SK-N-SH (cell line): ENCODE results near the gene CDC26. TPM values are rescaled to one million over a fixed set of nuclear protein-coding genes. Genes with fewer than 3 reads are reported as not detected.

Source experiments
- CTCF ChIA-PET: fragments of 300-600, 350-600 bp; formaldehyde crosslinking; extraction: SDS; loops from one replicate; lab custom pipeline; 2021; lab: Yijun Ruan, JAX
- POLR2A ChIA-PET: fragments of 350-600 bp; sonication (Branson Sonifier 250); formaldehyde crosslinking; extraction: SDS; loops from one replicate; lab custom pipeline; 2020; ENCODE audit warnings: antibody characterized with exemption, inconsistent platforms; lab: Yijun Ruan, JAX
- DNase-seq: peaks from one replicate; pipeline ENCODE4 v3.0.0; 2012
- H2AFZ ChIP-seq: fragments of 200-600 bp; sonication (generic); 2 replicates; pipeline ENCODE4 v1.8.1; 2016; ENCODE audit warnings: antibody characterized with exemption, mild to moderate bottlenecking, low read depth
- H3F3A ChIP-seq: fragments of 200-600 bp; sonication (generic); replicated peaks from 2 replicates; pipeline ENCODE3; 2016; ENCODE audit warnings: antibody characterized with exemption, mild to moderate bottlenecking; ENCODE audit not compliant: insufficient read depth
- H3K27ac ChIP-seq, 2 experiments: fragments of 200-500 bp in 1 of 2; fragments of 200-600 bp in 1 of 2; sonication (Bioruptor generic) in 1 of 2; sonication (generic), shearing (Covaris generic) in 1 of 2; 2 replicates each; pipeline versions ENCODE4 v1.5.1 to v1.6.1; 2014 to 2016; ENCODE audit warnings: low read depth in 2 of 2, inconsistent platforms in 1 of 2, low read length in 1 of 2, mild to moderate bottlenecking in 1 of 2, mixed read lengths in 1 of 2
- H3K27me3 ChIP-seq: fragments of 200-600 bp; sonication (generic), shearing (Covaris generic); 2 replicates; pipeline ENCODE4 v1.6.1; 2016; ENCODE audit warnings: mixed run types; ENCODE audit not compliant: insufficient read depth
- H3K36me3 ChIP-seq, 2 experiments: fragments of 200-500 bp in 1 of 2; fragments of 200-600 bp in 1 of 2; sonication (Bioruptor generic) in 1 of 2; sonication (generic) in 1 of 2; replicated peaks in 1 of 2; 2 replicates each; pipeline versions ENCODE3 to v1.5.1; 2014 to 2016; ENCODE audit warnings: low read length in 1 of 2, mild to moderate bottlenecking in 1 of 2; ENCODE audit not compliant: insufficient read depth in 2 of 2, control insufficient read depth in 1 of 2
- H3K4me1 ChIP-seq, 2 experiments: fragments of 200-500 bp in 1 of 2; fragments of 200-600 bp in 1 of 2; sonication (Bioruptor generic) in 1 of 2; sonication (generic), shearing (Covaris generic) in 1 of 2; 2 replicates each; pipeline versions ENCODE4 v1.5.1 to v1.6.1; 2014 to 2016; ENCODE audit warnings: low read depth in 1 of 2, low read length in 1 of 2, mixed run types in 1 of 2; ENCODE audit not compliant: insufficient read depth in 2 of 2, control insufficient read depth in 1 of 2
- H3K4me2 ChIP-seq: fragments of 200-600 bp; sonication (generic), shearing (Covaris generic); 2 replicates; pipeline ENCODE4 v1.6.1; 2017; ENCODE audit warnings: mixed run types
- H3K4me3 ChIP-seq, 2 experiments: fragments of 200-500 bp in 1 of 2; fragments of 200-600 bp in 1 of 2; sonication (Bioruptor generic) in 1 of 2; sonication (generic), shearing (Covaris generic) in 1 of 2; 2 replicates each; pipeline versions ENCODE4 v1.5.1 to v1.8.1; 2014 to 2016; ENCODE audit warnings: low read depth in 2 of 2, inconsistent platforms in 1 of 2, low read length in 1 of 2, mild to moderate bottlenecking in 1 of 2, mixed read lengths in 1 of 2, moderate library complexity in 1 of 2
- H3K79me2 ChIP-seq: fragments of 200-600 bp; sonication (generic); 2 replicates; pipeline ENCODE4 v1.8.1; 2017; ENCODE audit warnings: mild to moderate bottlenecking; ENCODE audit not compliant: insufficient read depth
- H3K9ac ChIP-seq: fragments of 200-600 bp; sonication (generic); 2 replicates; pipeline ENCODE4 v1.6.1; 2017; ENCODE audit warnings: mixed run types
- H3K9me2 ChIP-seq: fragments of 200-600 bp; sonication (generic); 2 replicates; pipeline ENCODE4 v1.6.1; 2017; ENCODE audit warnings: mixed run types
- H3K9me3 ChIP-seq: fragments of 200-600 bp; sonication (generic); 2 replicates; pipeline ENCODE4 v1.6.1; 2017; ENCODE audit warnings: mixed run types, mild to moderate bottlenecking, moderate library complexity
- H4K20me1 ChIP-seq: fragments of 200-600 bp; sonication (generic); 2 replicates; pipeline ENCODE4 v1.6.1; 2017; ENCODE audit warnings: mild to moderate bottlenecking, mixed run types; ENCODE audit not compliant: insufficient read depth
- EP300 ChIP-seq, 2 experiments: IDR thresholded peaks; 2 replicates each; pipeline versions ENCODE4 v1.4.0 to v1.6.1; 2012; ENCODE audit warnings: borderline replicate concordance in 1 of 2, low read depth in 1 of 2, low read length in 1 of 2
- EZH2phosphoT487 ChIP-seq: fragments of 200-600 bp; sonication (generic); IDR thresholded peaks from 2 replicates; pipeline ENCODE4 v1.6.1; 2017; ENCODE audit warnings: low read depth, mixed run types, mild to moderate bottlenecking, antibody characterized with exemption, moderate library complexity, borderline replicate concordance
- FOSL2 ChIP-seq: IDR thresholded peaks from 2 replicates; pipeline ENCODE4 v1.4.0; 2012; ENCODE audit warnings: low read depth, mild to moderate bottlenecking, moderate library complexity, borderline replicate concordance
- FOXM1 ChIP-seq: IDR thresholded peaks from 2 replicates; pipeline ENCODE4 v1.4.0; 2012; ENCODE audit warnings: low read depth, mild to moderate bottlenecking
- GABPA ChIP-seq: IDR thresholded peaks from 2 replicates; pipeline ENCODE4 v1.4.0; 2012; ENCODE audit warnings: low read depth, mild to moderate bottlenecking
- IRF3 ChIP-seq: fragments of 150-350 bp; IDR thresholded peaks from 2 replicates; pipeline ENCODE4 v1.6.1; 2016; ENCODE audit warnings: mild to moderate bottlenecking, low read depth, low read length
- NFIC ChIP-seq: IDR thresholded peaks from 2 replicates; pipeline ENCODE4 v1.4.0; 2012; ENCODE audit warnings: borderline replicate concordance
- NRF1 ChIP-seq: IDR thresholded peaks from 2 replicates; pipeline ENCODE4 v1.6.1; 2012; ENCODE audit warnings: low read depth, mild to moderate bottlenecking, low read length
- POLR2AphosphoS5 ChIP-seq: IDR thresholded peaks from 2 replicates; pipeline ENCODE4 v1.6.1; 2012; ENCODE audit warnings: low read depth, low read length
- RAD21 ChIP-seq: IDR thresholded peaks from 2 replicates; pipeline ENCODE4 v1.6.1; 2012; ENCODE audit warnings: mild to moderate bottlenecking, low read length
- SIN3A ChIP-seq: IDR thresholded peaks from 2 replicates; pipeline ENCODE4 v1.6.1; 2012; ENCODE audit warnings: low read depth, mild to moderate bottlenecking, low read length, moderate library complexity, borderline replicate concordance
- TAF1 ChIP-seq: IDR thresholded peaks from 2 replicates; pipeline ENCODE4 v1.6.1; 2012; ENCODE audit warnings: low read depth, mild to moderate bottlenecking, low read length, moderate library complexity, borderline replicate concordance
- TCF12 ChIP-seq: IDR thresholded peaks from 2 replicates; pipeline ENCODE4 v1.4.0; 2012
- USF1 ChIP-seq: IDR thresholded peaks from 2 replicates; pipeline ENCODE4 v1.4.0; 2012; ENCODE audit warnings: low read depth, borderline replicate concordance
- WGBS: methylation state at CpG from one replicate; pipeline ENCODE4 v1.1.6; 2017; ENCODE audit warnings: low lambda C conversion rate; 5-methylcytosine and 5-hydroxymethylcytosine counted together
- polyA plus RNA-seq, 3 experiments: library from polyadenylated mRNA; depleted of rRNA; stranded (reverse); fragments of >200 nt; gene quantifications; 2 replicates each; pipeline ENCODE4 v1.2.3, GENCODE V29; 2012
- TF ChIP-seq, protein P1 (sequence below): IDR thresholded peaks from 2 replicates; pipeline ENCODE4 v1.6.1; 2012; ENCODE audit warnings: mild to moderate bottlenecking, low read depth, low read length, moderate library complexity
- TF ChIP-seq, protein P2 (sequence below): IDR thresholded peaks from 2 replicates; pipeline ENCODE4 v1.4.0; 2012; ENCODE audit warnings: low read depth
- TF ChIP-seq, protein P3 (sequence below): IDR thresholded peaks from 2 replicates; pipeline ENCODE4; 2012

CDC26 gene
- polyA plus RNA-seq, 1 of the 3 experiments (the other 2 are of a cell fraction), result 31.0 TPM

DNA sequence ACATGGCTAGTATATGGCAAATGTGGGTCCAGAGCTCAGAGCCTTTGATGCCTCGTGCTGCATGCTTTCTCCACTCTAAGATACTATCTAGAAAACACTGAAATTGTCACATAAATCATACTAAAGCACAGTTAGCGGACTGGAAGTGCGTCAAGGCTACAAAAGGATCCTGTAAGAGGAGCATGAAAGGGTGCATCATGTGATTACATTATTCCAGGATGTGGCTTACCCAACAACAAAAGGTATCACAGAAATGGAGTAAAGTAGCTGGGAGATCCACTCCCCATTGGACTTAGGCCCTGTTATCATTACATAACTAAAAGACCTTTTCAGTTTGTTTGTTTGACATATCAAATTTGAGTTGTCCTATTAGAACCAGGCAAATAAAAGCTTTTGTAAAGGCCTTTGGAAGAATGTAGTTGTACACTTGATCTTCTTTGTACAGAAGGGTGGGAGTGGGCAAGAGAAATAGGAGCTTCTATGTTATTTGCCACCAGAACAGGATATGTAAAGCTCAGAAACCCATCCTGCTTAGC lies 47.2 kb downstream of the CDC26 start:
- POLR2A ChIA-PET, result interaction anchor here (1.4 kb wide), 1 partner anchor 47 kb away, joined by 3 read pairs; the partner anchor contains the start of genes CDC26 and PRPF4
- Histone ChIP-seq H3K4me3 (no peak overlapping the region), H2AFZ (no peak overlapping the region), H3K9me2 (no peaks in the 10 kb centered on the region), H3K36me3 (peaks cover 3 to 8% of the 10 kb centered on the region in 2 experiments), H3F3A (no peaks in the 10 kb centered on the region), H3K9me3 (no peaks in the 10 kb centered on the region), H3K9ac (no peak overlapping the region), H3K27ac (no peak overlapping the region), H3K27me3 (no peaks in the 10 kb centered on the region), H3K4me2 (no peak overlapping the region), H3K79me2 (peaks cover 28% of the 10 kb centered on the region), H4K20me1 (no peaks in the 10 kb centered on the region), H3K4me1 (no peaks in the 10 kb centered on the region; a peak in 2 of 4 replicates)
- CTCF ChIA-PET, result interaction anchor here (1.3 kb wide), 1 partner anchor 47 kb away, joined by 7 read pairs; the partner anchor contains the start of genes CDC26 and PRPF4
- 69% methylated on average over 3 of the region's 3 CpGs for WGBS
- no peak for DNase-seq
- TF ChIP-seq TCF12 (no peak), NRF1 (no peak), GABPA (no peak), FOSL2 (no peak), TAF1 (no peak), EZH2phosphoT487 (no peak), NFIC (no peak), FOXM1 (no peak), SIN3A (no peak), USF1 (no peak), RAD21 (no peak), EP300 (IDR thresholded peaks at IDR 0.05; ENCODE audit: borderline replicate concordance in 1 of 2, low read depth in 1 of 2, low read length in 1 of 2) (no peak), IRF3 (no peak), POLR2AphosphoS5 (no peak)
- TF ChIP-seq, protein P1, sequence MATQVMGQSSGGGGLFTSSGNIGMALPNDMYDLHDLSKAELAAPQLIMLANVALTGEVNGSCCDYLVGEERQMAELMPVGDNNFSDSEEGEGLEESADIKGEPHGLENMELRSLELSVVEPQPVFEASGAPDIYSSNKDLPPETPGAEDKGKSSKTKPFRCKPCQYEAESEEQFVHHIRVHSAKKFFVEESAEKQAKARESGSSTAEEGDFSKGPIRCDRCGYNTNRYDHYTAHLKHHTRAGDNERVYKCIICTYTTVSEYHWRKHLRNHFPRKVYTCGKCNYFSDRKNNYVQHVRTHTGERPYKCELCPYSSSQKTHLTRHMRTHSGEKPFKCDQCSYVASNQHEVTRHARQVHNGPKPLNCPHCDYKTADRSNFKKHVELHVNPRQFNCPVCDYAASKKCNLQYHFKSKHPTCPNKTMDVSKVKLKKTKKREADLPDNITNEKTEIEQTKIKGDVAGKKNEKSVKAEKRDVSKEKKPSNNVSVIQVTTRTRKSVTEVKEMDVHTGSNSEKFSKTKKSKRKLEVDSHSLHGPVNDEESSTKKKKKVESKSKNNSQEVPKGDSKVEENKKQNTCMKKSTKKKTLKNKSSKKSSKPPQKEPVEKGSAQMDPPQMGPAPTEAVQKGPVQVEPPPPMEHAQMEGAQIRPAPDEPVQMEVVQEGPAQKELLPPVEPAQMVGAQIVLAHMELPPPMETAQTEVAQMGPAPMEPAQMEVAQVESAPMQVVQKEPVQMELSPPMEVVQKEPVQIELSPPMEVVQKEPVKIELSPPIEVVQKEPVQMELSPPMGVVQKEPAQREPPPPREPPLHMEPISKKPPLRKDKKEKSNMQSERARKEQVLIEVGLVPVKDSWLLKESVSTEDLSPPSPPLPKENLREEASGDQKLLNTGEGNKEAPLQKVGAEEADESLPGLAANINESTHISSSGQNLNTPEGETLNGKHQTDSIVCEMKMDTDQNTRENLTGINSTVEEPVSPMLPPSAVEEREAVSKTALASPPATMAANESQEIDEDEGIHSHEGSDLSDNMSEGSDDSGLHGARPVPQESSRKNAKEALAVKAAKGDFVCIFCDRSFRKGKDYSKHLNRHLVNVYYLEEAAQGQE, result no peak
- TF ChIP-seq, protein P2, sequence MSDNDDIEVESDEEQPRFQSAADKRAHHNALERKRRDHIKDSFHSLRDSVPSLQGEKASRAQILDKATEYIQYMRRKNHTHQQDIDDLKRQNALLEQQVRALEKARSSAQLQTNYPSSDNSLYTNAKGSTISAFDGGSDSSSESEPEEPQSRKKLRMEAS, result no peak
- TF ChIP-seq, protein P3, sequence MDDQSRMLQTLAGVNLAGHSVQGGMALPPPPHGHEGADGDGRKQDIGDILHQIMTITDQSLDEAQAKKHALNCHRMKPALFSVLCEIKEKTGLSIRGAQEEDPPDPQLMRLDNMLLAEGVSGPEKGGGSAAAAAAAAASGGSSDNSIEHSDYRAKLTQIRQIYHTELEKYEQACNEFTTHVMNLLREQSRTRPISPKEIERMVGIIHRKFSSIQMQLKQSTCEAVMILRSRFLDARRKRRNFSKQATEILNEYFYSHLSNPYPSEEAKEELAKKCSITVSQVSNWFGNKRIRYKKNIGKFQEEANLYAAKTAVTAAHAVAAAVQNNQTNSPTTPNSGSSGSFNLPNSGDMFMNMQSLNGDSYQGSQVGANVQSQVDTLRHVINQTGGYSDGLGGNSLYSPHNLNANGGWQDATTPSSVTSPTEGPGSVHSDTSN, result no peak
